ENCODE results near the gene DNAI7. TPM values are rescaled to one million over a fixed set of nuclear protein-coding genes. Genes with fewer than 3 reads are reported as not detected.

DNAI7 gene
- total RNA-seq, 1 experiment from 2014 or later, result 0.10 TPM

DNA sequence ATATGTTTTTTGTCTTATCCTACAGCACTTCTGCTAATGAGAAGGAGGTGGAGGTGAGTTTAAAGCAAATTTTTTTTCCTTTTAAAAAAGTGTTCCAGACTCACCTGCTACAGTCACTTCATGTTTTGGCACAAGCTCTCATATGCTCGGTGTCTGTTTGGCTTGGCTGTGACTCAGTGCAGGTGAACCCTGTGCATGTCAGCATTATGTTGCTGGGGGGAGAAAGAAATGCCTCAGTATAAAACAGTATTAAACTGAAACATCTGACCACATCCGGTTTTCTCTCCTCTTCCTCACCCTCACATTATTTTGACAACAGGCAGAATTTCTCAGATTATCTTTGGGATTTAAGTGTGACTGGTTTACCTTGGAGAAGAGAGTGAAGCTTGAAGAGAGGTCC is 105.2 kb downstream of the DNAI7 start:
- Histone ChIP-seq H3K4me1 (ENCODE audit: control insufficient read depth, insufficient read depth, low read length) (no peaks in the 10 kb centered on the region), H3K27me3 (ENCODE audit: control insufficient read depth, insufficient read depth, low read length) (no peaks in the 10 kb centered on the region), H3K36me3 (ENCODE audit: control insufficient read depth, insufficient read depth, low read length) (no peaks in the 10 kb centered on the region), H3K4me3 (ENCODE audit: low read depth in 2 of 2, low read length in 2 of 2) (no peak overlapping the region), H3K9me3 (ENCODE audit: control insufficient read depth, insufficient read depth, low read depth, low read length) (peaks cover 4% of the 10 kb centered on the region; the same call in 1 of the 2 replicates), H3K27ac (ENCODE audit: low read length) (no peak overlapping the region)
- no peak for DNase-seq (ENCODE audit: low read depth, low spot score)
- TF ChIP-seq, protein P1, sequence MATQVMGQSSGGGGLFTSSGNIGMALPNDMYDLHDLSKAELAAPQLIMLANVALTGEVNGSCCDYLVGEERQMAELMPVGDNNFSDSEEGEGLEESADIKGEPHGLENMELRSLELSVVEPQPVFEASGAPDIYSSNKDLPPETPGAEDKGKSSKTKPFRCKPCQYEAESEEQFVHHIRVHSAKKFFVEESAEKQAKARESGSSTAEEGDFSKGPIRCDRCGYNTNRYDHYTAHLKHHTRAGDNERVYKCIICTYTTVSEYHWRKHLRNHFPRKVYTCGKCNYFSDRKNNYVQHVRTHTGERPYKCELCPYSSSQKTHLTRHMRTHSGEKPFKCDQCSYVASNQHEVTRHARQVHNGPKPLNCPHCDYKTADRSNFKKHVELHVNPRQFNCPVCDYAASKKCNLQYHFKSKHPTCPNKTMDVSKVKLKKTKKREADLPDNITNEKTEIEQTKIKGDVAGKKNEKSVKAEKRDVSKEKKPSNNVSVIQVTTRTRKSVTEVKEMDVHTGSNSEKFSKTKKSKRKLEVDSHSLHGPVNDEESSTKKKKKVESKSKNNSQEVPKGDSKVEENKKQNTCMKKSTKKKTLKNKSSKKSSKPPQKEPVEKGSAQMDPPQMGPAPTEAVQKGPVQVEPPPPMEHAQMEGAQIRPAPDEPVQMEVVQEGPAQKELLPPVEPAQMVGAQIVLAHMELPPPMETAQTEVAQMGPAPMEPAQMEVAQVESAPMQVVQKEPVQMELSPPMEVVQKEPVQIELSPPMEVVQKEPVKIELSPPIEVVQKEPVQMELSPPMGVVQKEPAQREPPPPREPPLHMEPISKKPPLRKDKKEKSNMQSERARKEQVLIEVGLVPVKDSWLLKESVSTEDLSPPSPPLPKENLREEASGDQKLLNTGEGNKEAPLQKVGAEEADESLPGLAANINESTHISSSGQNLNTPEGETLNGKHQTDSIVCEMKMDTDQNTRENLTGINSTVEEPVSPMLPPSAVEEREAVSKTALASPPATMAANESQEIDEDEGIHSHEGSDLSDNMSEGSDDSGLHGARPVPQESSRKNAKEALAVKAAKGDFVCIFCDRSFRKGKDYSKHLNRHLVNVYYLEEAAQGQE (IDR thresholded peaks at IDR 0.05; ENCODE audit: insufficient read depth in 1 of 2, low read depth in 2 of 2, low read length in 1 of 2), result no peak
- TF ChIP-seq POLR2AphosphoS5 (IDR thresholded peaks at IDR 0.05; ENCODE audit: low read depth, low read length), result no peak
- intact Hi-C loops (cut with micrococcal nuclease; ENCODE audit: unreplicated experiment), result no loop called here
- ChIA-PET POLR2A (no interaction called here), CTCF (no interaction called here)
- ATAC-seq, result no peak
- in situ Hi-C loops (cut with HindIII; ENCODE audit: low pct_unique_long_range_greater_than_20kb, low sequenced_read_pairs), result no loop called here
- no TSS peak for BruUV-seq (replicated peaks)

DNA sequence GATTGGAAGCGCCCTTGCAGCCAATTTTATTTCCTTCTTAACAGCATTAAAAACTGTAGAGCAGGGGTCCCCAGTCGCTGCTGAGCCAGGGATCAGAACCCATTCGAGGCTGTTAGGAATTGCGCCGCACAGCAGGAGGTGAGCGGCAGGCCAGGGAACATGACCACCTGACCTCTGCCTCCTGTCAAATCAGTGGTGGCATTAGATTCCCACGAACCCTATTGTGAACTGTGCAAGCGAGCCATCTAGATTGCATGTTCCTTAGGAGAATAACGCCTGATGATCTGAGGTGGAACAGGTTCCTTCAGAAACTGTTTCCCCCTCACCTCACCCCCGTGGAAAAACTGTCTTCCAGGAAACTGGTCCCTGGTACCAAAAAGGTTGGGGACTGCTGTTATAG is 107.4 kb downstream of the DNAI7 start:
- ChIA-PET POLR2A (no interaction called here), CTCF (no interaction called here)
- Histone ChIP-seq H3K4me3 (ENCODE audit: low read depth in 2 of 2, low read length in 2 of 2) (no peak overlapping the region), H3K27me3 (ENCODE audit: control insufficient read depth, insufficient read depth, low read length) (no peaks in the 10 kb centered on the region), H3K9me3 (ENCODE audit: control insufficient read depth, insufficient read depth, low read depth, low read length) (no peaks in the 10 kb centered on the region), H3K27ac (ENCODE audit: low read length) (no peak overlapping the region), H3K36me3 (ENCODE audit: control insufficient read depth, insufficient read depth, low read length) (no peaks in the 10 kb centered on the region), H3K4me1 (ENCODE audit: control insufficient read depth, insufficient read depth, low read length) (no peaks in the 10 kb centered on the region)
- intact Hi-C loops (cut with micrococcal nuclease; ENCODE audit: unreplicated experiment), result no loop called here
- TF ChIP-seq POLR2AphosphoS5 (IDR thresholded peaks at IDR 0.05; ENCODE audit: low read depth, low read length), result no peak
- no peak for TF ChIP-seq TCF7L2 (IDR thresholded peaks at IDR 0.05; ENCODE audit: low read depth, low read length)
- TF ChIP-seq SIN3A (IDR thresholded peaks at IDR 0.05; ENCODE audit: borderline replicate concordance, insufficient read depth, low read depth, low read length), result no peak
- TF ChIP-seq, protein P2, sequence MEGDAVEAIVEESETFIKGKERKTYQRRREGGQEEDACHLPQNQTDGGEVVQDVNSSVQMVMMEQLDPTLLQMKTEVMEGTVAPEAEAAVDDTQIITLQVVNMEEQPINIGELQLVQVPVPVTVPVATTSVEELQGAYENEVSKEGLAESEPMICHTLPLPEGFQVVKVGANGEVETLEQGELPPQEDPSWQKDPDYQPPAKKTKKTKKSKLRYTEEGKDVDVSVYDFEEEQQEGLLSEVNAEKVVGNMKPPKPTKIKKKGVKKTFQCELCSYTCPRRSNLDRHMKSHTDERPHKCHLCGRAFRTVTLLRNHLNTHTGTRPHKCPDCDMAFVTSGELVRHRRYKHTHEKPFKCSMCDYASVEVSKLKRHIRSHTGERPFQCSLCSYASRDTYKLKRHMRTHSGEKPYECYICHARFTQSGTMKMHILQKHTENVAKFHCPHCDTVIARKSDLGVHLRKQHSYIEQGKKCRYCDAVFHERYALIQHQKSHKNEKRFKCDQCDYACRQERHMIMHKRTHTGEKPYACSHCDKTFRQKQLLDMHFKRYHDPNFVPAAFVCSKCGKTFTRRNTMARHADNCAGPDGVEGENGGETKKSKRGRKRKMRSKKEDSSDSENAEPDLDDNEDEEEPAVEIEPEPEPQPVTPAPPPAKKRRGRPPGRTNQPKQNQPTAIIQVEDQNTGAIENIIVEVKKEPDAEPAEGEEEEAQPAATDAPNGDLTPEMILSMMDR (IDR thresholded peaks at IDR 0.05), result no peak
- in situ Hi-C loops (cut with HindIII; ENCODE audit: low pct_unique_long_range_greater_than_20kb, low sequenced_read_pairs), result no loop called here
- DNase-seq (ENCODE audit: low read depth, low spot score) (no peak), ATAC-seq (no peak)
- BruUV-seq (replicated peaks), result no TSS peak

DNA sequence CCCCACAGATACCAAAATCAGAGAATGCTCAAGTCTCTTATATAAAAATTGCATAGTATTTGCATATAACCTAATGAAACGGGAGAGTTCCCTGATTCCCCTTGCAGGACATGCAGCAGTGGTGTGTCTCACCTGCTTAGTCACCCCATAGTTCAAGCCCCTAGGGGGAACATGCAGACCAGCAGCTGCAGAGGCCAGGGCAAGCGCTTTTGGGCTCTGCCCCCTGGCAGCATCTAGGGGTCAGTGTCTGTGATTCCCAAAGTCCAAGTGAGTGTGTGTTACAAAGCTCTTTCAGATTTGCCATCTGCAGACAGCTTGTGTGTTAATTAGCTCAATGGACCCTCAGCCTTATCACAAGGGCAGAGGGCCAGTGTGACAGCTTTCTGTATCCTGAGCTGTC is 110.1 kb downstream of the DNAI7 start:
- no TSS peak for BruUV-seq (replicated peaks)
- in situ Hi-C loops (cut with HindIII; ENCODE audit: low pct_unique_long_range_greater_than_20kb, low sequenced_read_pairs), result no loop called here
- ChIA-PET POLR2A (no interaction called here), CTCF (no interaction called here)
- H3K9me3 ChIP-seq (ENCODE audit: control insufficient read depth, insufficient read depth, low read depth, low read length), result no peaks in the 10 kb centered on the region
- no peak overlapping the region for H3K4me3 ChIP-seq (ENCODE audit: low read depth in 2 of 2, low read length in 2 of 2)
- DNase-seq (ENCODE audit: low read depth, low spot score) (no peak), ATAC-seq (no peak)
- intact Hi-C loops (cut with micrococcal nuclease; ENCODE audit: unreplicated experiment), result no loop called here
- no peak overlapping the region for H3K27ac ChIP-seq (ENCODE audit: low read length)
- no peaks in the 10 kb centered on the region for H3K36me3 ChIP-seq (ENCODE audit: control insufficient read depth, insufficient read depth, low read length)
- H3K27me3 ChIP-seq (ENCODE audit: control insufficient read depth, insufficient read depth, low read length), result no peaks in the 10 kb centered on the region
- TF ChIP-seq, protein P2 (IDR thresholded peaks at IDR 0.05), result no peak
- TF ChIP-seq, protein P1 (IDR thresholded peaks at IDR 0.05; ENCODE audit: insufficient read depth in 1 of 2, low read depth in 2 of 2, low read length in 1 of 2), result no peak
- no peak for TF ChIP-seq POLR2AphosphoS5 (IDR thresholded peaks at IDR 0.05; ENCODE audit: low read depth, low read length)
- no peaks in the 10 kb centered on the region for H3K4me1 ChIP-seq (ENCODE audit: control insufficient read depth, insufficient read depth, low read length)
